Measurements from ENCODE around the gene TSPEAR. TPM values are rescaled to one million over a fixed set of nuclear protein-coding genes. Genes with fewer than 3 reads are reported as not detected.
"Not testable (repeated sequence)": the region's sequence is repeated elsewhere in the genome, so short reads cannot be mapped to it uniquely, and the experiment has no call there.

Gene TSPEAR
- total RNA-seq, 3 donors from 2014 or later (not counting 1 experiment from before 2014, with no cell fraction given): not detected

GRCh38 chr21:44699502-44700001 lies 11.8 kb downstream of the TSPEAR start:
- no peaks in the 10 kb centered on the region for H3K9me3 Mint-ChIP-seq
- TF ChIP-seq CTCF (IDR thresholded peaks at IDR 0.05): no peak
- H3K4me3 ChIP-seq (ENCODE audit: low read length): no peak overlapping the region
- H3K4me1 ChIP-seq (ENCODE audit: control insufficient read depth, insufficient read depth, low read length): no peaks in the 10 kb centered on the region
- WGBS (ENCODE audit: insufficient coverage): 56% methylated on average over 17 of the region's 17 CpGs
- peaks cover 62 to 77% of the 10 kb centered on the region in 2 donors for H3K27me3 Mint-ChIP-seq (ENCODE audit: low read depth in 2 of 2)
- H3K4me3 Mint-ChIP-seq: no peak overlapping the region
- H3K36me3 ChIP-seq (ENCODE audit: control insufficient read depth, insufficient read depth, low read length): no peaks in the 10 kb centered on the region
- no peak overlapping the region for H3K27ac Mint-ChIP-seq
- DNase-seq (no peak), ATAC-seq (no peak)
- no peaks in the 10 kb centered on the region for H3K36me3 Mint-ChIP-seq
- H3K4me1 Mint-ChIP-seq: peaks cover 0 to 17% of the 10 kb centered on the region in 2 donors
- intact Hi-C loops (cut with micrococcal nuclease): no loop called here
- H3K9me3 ChIP-seq (ENCODE audit: control insufficient read depth, insufficient read depth, low read length): no peaks in the 10 kb centered on the region
- peaks cover 38% of the 10 kb centered on the region for H3K27me3 ChIP-seq (ENCODE audit: control insufficient read depth, insufficient read depth, low read length)
- H3K27ac ChIP-seq (ENCODE audit: low read length): no peak overlapping the region

- Mint-ChIP-seq H3K27me3 (ENCODE audit: low read depth in 2 of 2) (peaks cover 57 to 73% of the 10 kb centered on the region in 2 donors), H3K4me3 (no peak overlapping the region), H3K4me1 (peaks cover 0 to 17% of the 10 kb centered on the region in 2 donors), H3K36me3 (peaks cover 2% of the 10 kb centered on the region), H3K27ac (no peak overlapping the region), H3K9me3 (no peaks in the 10 kb centered on the region)
- Histone ChIP-seq H3K27ac (ENCODE audit: low read length) (no peak overlapping the region), H3K36me3 (ENCODE audit: control insufficient read depth, insufficient read depth, low read length) (no peaks in the 10 kb centered on the region), H3K27me3 (ENCODE audit: control insufficient read depth, insufficient read depth, low read length) (peaks cover 30% of the 10 kb centered on the region), H3K9me3 (ENCODE audit: control insufficient read depth, insufficient read depth, low read length) (no peaks in the 10 kb centered on the region), H3K4me3 (ENCODE audit: low read length) (no peak overlapping the region), H3K4me1 (ENCODE audit: control insufficient read depth, insufficient read depth, low read length) (no peaks in the 10 kb centered on the region)
- DNase-seq: no peak
- ATAC-seq: no peak
- WGBS (ENCODE audit: insufficient coverage): 41% methylated on average over 35 of the region's 35 CpGs
- intact Hi-C loops (cut with micrococcal nuclease): no loop called here
- no peak for TF ChIP-seq CTCF (IDR thresholded peaks at IDR 0.05)
Measured at GRCh38 chr21:44697811-44698734, 13.3 kb downstream of the TSPEAR start.

DNA sequence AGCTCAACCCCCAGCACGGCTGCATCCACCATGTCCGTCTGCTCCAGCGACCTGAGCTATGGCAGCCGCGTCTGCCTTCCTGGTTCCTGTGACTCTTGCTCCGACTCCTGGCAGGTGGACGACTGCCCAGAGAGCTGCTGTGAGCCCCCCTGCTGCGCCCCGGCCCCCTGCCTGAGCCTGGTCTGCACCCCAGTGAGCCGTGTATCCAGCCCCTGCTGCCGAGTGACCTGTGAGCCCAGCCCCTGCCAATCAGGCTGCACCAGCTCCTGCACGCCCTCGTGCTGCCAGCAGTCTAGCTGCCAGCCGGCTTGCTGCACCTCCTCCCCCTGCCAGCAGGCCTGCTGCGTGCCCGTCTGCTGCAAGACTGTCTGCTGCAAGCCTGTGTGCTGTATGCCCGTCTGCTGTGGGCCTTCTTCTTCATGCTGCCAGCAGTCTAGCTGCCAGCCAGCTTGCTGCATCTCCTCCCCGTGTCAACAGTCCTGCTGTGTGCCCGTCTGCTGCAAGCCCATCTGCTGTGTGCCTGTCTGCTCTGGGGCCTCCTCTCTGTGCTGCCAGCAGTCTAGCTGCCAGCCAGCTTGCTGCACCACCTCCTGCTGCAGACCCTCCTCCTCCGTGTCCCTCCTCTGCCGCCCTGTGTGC lies 14.1 kb downstream of the TSPEAR start, which contains the start of gene KRTAP10-12:
KRTAP10-12 (plus strand) TSS at position 1 of the 639 bp plus-strand sequence; CDS start at position 31, 30 bp downstream.
- H3K27me3 Mint-ChIP-seq (ENCODE audit: low read depth in 2 of 2): peaks cover 52 to 74% of the 10 kb centered on the region in 2 donors
- H3K27ac ChIP-seq (ENCODE audit: low read length); H3K4me3 Mint-ChIP-seq; H3K9me3 Mint-ChIP-seq; DNase-seq; H3K36me3 ChIP-seq (ENCODE audit: control insufficient read depth, insufficient read depth, low read length); H3K4me1 ChIP-seq (ENCODE audit: control insufficient read depth, insufficient read depth, low read length); H3K4me3 ChIP-seq (ENCODE audit: low read length); H3K27ac Mint-ChIP-seq; intact Hi-C loops (cut with micrococcal nuclease); ATAC-seq; H3K9me3 ChIP-seq (ENCODE audit: control insufficient read depth, insufficient read depth, low read length): not testable (repeated sequence)
- H3K36me3 Mint-ChIP-seq: peaks cover 10% of the 10 kb centered on the region
- H3K27me3 ChIP-seq (ENCODE audit: control insufficient read depth, insufficient read depth, low read length): peaks cover 25% of the 10 kb centered on the region
- H3K4me1 Mint-ChIP-seq: peaks cover 0 to 17% of the 10 kb centered on the region in 2 donors
- WGBS (ENCODE audit: insufficient coverage): 59% methylated on average over 17 of the region's 21 CpGs

GRCh38 chr21:44696572-44696971 lies 14.8 kb downstream of the TSPEAR start:
- Histone ChIP-seq H3K27me3 (ENCODE audit: control insufficient read depth, insufficient read depth, low read length) (peaks cover 22% of the 10 kb centered on the region), H3K9me3 (ENCODE audit: control insufficient read depth, insufficient read depth, low read length) (no peaks in the 10 kb centered on the region), H3K27ac (ENCODE audit: low read length) (no peak overlapping the region), H3K36me3 (ENCODE audit: control insufficient read depth, insufficient read depth, low read length) (no peaks in the 10 kb centered on the region), H3K4me1 (ENCODE audit: control insufficient read depth, insufficient read depth, low read length) (no peaks in the 10 kb centered on the region), H3K4me3 (ENCODE audit: low read length) (no peak overlapping the region)
- H3K27ac Mint-ChIP-seq: no peak overlapping the region
- intact Hi-C loops (cut with micrococcal nuclease): no loop called here
- DNase-seq: no peak
- 83% methylated on average over 10 of the region's 10 CpGs for WGBS (ENCODE audit: insufficient coverage)
- H3K4me1 Mint-ChIP-seq: peaks cover 0 to 17% of the 10 kb centered on the region in 2 donors
- H3K9me3 Mint-ChIP-seq: peaks cover 0 to 6% of the 10 kb centered on the region in 2 donors
- peaks cover 12% of the 10 kb centered on the region for H3K36me3 Mint-ChIP-seq
- no peak for ATAC-seq
- no peak for TF ChIP-seq CTCF (IDR thresholded peaks at IDR 0.05)
- H3K27me3 Mint-ChIP-seq (ENCODE audit: low read depth in 2 of 2): peaks cover 45 to 75% of the 10 kb centered on the region in 2 donors
- H3K4me3 Mint-ChIP-seq: no peak overlapping the region
